SK-N-MC (cell line): ENCODE data around the gene NKAIN2.

ENCODE experiments used
- EZH2 ChIP-seq: fragments of 200-600 bp; sonication (generic); IDR thresholded peaks from one replicate; pipeline ENCODE4 v1.6.1; 2017; ENCODE audit warnings: antibody characterized with exemption
- FOXP2 ChIP-seq: optimal IDR thresholded peaks from 2 replicates; pipeline ENCODE3; 2011; ENCODE audit warnings: mild to moderate bottlenecking, moderate library complexity; ENCODE audit not compliant: insufficient read depth; ENCODE audit errors: extremely low read length, control extremely low read depth
- POLR2AphosphoS5 ChIP-seq: IDR thresholded peaks from 2 replicates; pipeline ENCODE4 v1.6.1; 2012; ENCODE audit warnings: mild to moderate bottlenecking, low read depth, low read length, borderline replicate concordance

DNA sequence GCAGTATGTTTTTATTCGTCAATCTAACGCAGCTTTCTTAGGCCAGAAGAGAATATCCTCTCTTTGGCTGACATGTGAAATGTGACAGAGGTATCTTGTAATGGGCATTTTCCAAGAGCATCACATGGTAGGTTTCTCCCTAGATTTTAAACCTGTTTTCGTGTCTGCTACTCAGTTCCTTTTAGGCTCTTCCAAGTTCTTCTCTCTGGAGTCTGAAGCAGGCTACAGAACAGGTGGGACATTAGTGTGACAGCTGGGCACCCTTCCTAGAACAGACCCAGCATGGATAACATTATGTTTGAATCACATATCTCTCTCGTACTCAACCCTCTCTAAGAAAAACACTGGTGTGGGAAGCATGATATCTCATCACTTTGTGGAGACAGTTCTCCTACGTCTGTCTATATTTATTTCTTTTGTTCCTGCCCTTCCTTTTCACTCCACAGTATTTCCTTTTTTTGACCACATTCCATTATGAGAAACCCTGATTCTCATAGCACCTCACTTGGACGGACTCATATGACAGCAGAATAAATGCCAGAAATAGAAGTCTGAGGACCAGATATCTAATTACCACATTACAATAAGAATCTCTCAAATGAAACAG, 263.4 kb downstream of the NKAIN2 start:
- TF ChIP-seq EZH2 = no peak
- TF ChIP-seq POLR2AphosphoS5 = no peak
- no peak for TF ChIP-seq FOXP2
